Measurements from ENCODE around the gene MLXIPL. TPM values are rescaled to one million over a fixed set of nuclear protein-coding genes. Genes with fewer than 3 reads are reported as not detected.

Gene MLXIPL
- total RNA-seq (2022; extraction: Qiagen RNA extraction; ENCODE audit: low read depth) = 1.2 to 1.5 TPM (median 1.3 TPM) in 5 replicates

GRCh38 chr7:73623798-73624668 is at the start of gene MLXIPL:
Gene MLXIPL, minus strand, starts transcription at chr7:73624522. Its CDS starts 30 bp downstream, at chr7:73624492.

DNA sequence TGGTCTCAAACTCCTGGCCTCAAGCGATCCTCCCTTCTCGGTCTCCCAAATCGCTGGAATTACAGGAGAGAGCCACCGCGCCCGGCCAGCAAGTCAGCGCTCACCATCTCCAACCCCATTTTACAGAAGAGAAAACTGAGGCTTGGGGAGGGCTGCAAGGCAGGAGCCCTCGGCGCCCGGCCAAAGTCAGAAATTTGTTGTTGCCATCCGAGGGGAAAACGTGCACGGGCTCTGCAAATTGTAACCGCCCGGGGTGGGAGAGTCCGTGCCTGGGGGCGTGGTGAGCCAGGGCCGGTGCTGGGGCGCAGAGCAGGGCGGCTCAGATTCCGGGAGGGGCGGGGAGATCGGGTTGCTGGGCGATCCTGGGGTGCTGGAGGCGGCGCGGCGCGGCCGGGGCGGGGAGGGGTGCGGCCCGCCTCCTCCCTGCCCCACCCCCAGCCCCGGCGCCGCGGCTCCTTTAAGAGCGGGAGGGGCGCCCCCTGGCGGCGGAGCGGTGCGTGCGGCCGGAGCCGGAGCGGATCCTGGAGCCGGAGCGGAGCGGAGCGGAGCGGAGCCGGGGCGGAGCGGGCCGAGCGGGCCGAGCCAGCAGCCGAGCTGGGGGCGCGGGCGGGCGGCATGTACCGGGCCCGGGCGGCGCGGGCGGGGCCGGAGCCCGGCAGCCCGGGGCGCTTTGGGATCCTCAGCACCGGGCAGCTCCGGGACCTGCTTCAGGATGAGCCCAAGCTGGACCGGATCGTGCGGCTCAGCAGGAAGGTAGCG is 43.2 kb upstream of the MLXIPL start, which contains the start of gene VPS37D:
Gene VPS37D (plus strand): TSS at position 488 of the 759 bp plus-strand sequence. CDS start 128 bp downstream, at position 616.

GRCh38 chr7:73578342-73579128 is 45.8 kb downstream of the MLXIPL start, which contains the start of gene TBL2:
Gene TBL2, minus strand, starts transcription at chr7:73578579. Its CDS starts 30 bp downstream, at chr7:73578549.

GRCh38 chr7:73557397-73558257 is 66.7 kb downstream of the MLXIPL start, which contains the start of gene BCL7B:
Gene BCL7B, minus strand, starts transcription at chr7:73557690. Its CDS starts 112 bp downstream, at chr7:73557578.

Other genes starting within 250 kb of the MLXIPL start
- 1.3 to 2.1 TPM (median 1.7 TPM) in 5 replicates for gene FZD9, start 190.7 kb downstream of the MLXIPL start, total RNA-seq (2022; extraction: Qiagen RNA extraction; ENCODE audit: low read depth)
- gene BAZ1B, start 102.2 kb downstream of the MLXIPL start, total RNA-seq (2022; extraction: Qiagen RNA extraction; ENCODE audit: low read depth) = 47.9 to 58.9 TPM (median 56.2 TPM) in 5 replicates
- 60.4 to 75.8 TPM (median 68.4 TPM) in 5 replicates for gene BCL7B, start 66.8 kb downstream of the MLXIPL start, total RNA-seq (2022; extraction: Qiagen RNA extraction; ENCODE audit: low read depth)
- 49.3 to 57.0 TPM (median 50.3 TPM) in 5 replicates for gene TBL2, start 45.9 kb downstream of the MLXIPL start, total RNA-seq (2022; extraction: Qiagen RNA extraction; ENCODE audit: low read depth)
- gene VPS37D, start 43.3 kb upstream of the MLXIPL start, total RNA-seq (2022; extraction: Qiagen RNA extraction; ENCODE audit: low read depth) = 4.4 to 7.3 TPM (median 6.6 TPM) in 5 replicates
- 8.2 to 10.7 TPM (median 10.2 TPM) in 5 replicates for gene DNAJC30, start 58.9 kb upstream of the MLXIPL start, total RNA-seq (2022; extraction: Qiagen RNA extraction; ENCODE audit: low read depth)
- gene BUD23, start 59.1 kb upstream of the MLXIPL start, total RNA-seq (2022; extraction: Qiagen RNA extraction; ENCODE audit: low read depth) = 129 to 166 TPM (median 136 TPM) in 5 replicates
- 75.6 to 95.5 TPM (median 88.3 TPM) in 5 replicates for gene STX1A, start 95.1 kb upstream of the MLXIPL start, total RNA-seq (2022; extraction: Qiagen RNA extraction; ENCODE audit: low read depth)
- gene ABHD11, start 114.3 kb upstream of the MLXIPL start, total RNA-seq (2022; extraction: Qiagen RNA extraction; ENCODE audit: low read depth) = 21.8 to 28.5 TPM (median 26.4 TPM) in 5 replicates
- 2.1 to 5.3 TPM (median 3.0 TPM) in 5 replicates for gene CLDN3, start 145.7 kb upstream of the MLXIPL start, total RNA-seq (2022; extraction: Qiagen RNA extraction; ENCODE audit: low read depth)
- gene CLDN4, start 206.5 kb upstream of the MLXIPL start, total RNA-seq (2022; extraction: Qiagen RNA extraction; ENCODE audit: low read depth) = 5.5 to 7.7 TPM (median 7.4 TPM) in 5 replicates
- gene METTL27, start 218.0 kb upstream of the MLXIPL start, total RNA-seq (2022; extraction: Qiagen RNA extraction; ENCODE audit: low read depth) = 7.1 to 11.1 TPM (median 10.1 TPM) in 5 replicates
- 0.32 TPM in 1 of 5 replicates, not detected in the others for gene TMEM270, start 236.6 kb upstream of the MLXIPL start, total RNA-seq (2022; extraction: Qiagen RNA extraction; ENCODE audit: low read depth)

Measured in A549 treated with GW870086 at 1 μM for 4 hours (cell line).